ENCODE results near the gene TRIB2. TPM values are rescaled to one million over a fixed set of nuclear protein-coding genes. Genes with fewer than 3 reads are reported as not detected.

Gene TRIB2
- total RNA-seq, 1 donor from 2014 or later: 68.8 TPM

DNA sequence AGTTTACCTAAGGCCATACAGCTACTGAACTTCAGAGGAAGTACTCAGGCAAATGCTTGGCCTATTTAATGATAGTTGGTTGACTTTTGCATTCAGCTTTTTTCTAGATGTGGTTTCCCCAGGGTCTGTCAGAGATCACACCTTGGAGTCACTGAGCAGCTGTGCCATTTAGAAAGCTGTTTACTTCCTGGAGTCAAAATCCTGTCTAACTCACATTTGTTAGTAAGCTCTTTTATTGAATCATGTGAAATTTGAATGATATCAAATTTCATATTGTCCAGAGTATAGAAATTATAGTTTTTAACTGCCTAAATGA is 7.6 kb upstream of the TRIB2 start:
- Histone ChIP-seq H3K27me3 (no peaks in the 10 kb centered on the region), H3F3A (ENCODE audit: low read depth) (no peaks in the 10 kb centered on the region), H3K4me1 (no peaks in the 10 kb centered on the region), H3K4me2 (no peak overlapping the region), H3K4me3 (no peak overlapping the region), H4K20me1 (ENCODE audit: low read depth) (no peaks in the 10 kb centered on the region), H2AFZ (replicated peaks) (no peak overlapping the region), H3K36me3 (no peaks in the 10 kb centered on the region), H3K27ac (no peak overlapping the region), H3K9ac (no peak overlapping the region), H3K79me2 (ENCODE audit: low read depth) (no peaks in the 10 kb centered on the region), H3K9me3 (ENCODE audit: low read depth) (no peaks in the 10 kb centered on the region)
- H3K9me3 Mint-ChIP-seq: no peaks in the 10 kb centered on the region
- TF ChIP-seq EZH2phosphoT487 (IDR thresholded peaks at IDR 0.05): no peak
- H3K4me1 Mint-ChIP-seq: peaks cover 3% of the 10 kb centered on the region
- peaks cover 1% of the 10 kb centered on the region for H3K36me3 Mint-ChIP-seq
- no peak for DNase-seq (ENCODE audit: low spot score)
- no peak overlapping the region for H3K4me3 Mint-ChIP-seq
- no peaks in the 10 kb centered on the region for H3K27me3 Mint-ChIP-seq (ENCODE audit: insufficient read depth, low read depth)
- no peak overlapping the region for H3K27ac Mint-ChIP-seq

DNA sequence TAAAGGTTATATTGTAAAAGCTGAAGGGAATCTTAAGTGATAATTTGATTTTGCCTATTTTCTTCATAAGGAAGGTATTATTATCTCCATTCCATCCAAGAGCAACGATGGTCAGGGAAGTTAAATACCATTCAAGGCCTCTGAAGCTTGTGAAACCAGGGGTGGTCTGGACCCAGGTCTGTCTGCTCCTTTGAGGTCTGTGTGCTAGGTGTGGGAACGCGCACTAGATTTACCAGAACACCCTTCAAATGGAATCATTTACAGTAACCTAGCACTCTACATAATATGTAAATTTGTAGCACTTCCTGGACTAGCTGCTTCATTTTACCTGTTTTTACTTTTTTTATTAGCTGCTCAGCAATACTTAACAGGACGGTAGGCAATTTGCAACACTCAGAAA is 6.4 kb upstream of the TRIB2 start:
- Histone ChIP-seq H3K4me2 (no peak overlapping the region), H3K79me2 (ENCODE audit: low read depth) (no peaks in the 10 kb centered on the region), H3K9ac (no peak overlapping the region), H3K27ac (no peak overlapping the region), H3F3A (ENCODE audit: low read depth) (no peaks in the 10 kb centered on the region), H3K9me3 (ENCODE audit: low read depth) (no peaks in the 10 kb centered on the region), H3K36me3 (no peaks in the 10 kb centered on the region), H3K4me1 (no peaks in the 10 kb centered on the region), H4K20me1 (ENCODE audit: low read depth) (no peaks in the 10 kb centered on the region), H3K27me3 (no peaks in the 10 kb centered on the region), H2AFZ (replicated peaks) (no peak overlapping the region), H3K4me3 (no peak overlapping the region)
- Mint-ChIP-seq H3K27me3 (ENCODE audit: insufficient read depth, low read depth) (no peaks in the 10 kb centered on the region), H3K36me3 (peaks cover 1% of the 10 kb centered on the region), H3K9me3 (no peaks in the 10 kb centered on the region), H3K4me1 (peaks cover 6% of the 10 kb centered on the region), H3K27ac (no peak overlapping the region), H3K4me3 (no peak overlapping the region)
- no peak for DNase-seq (ENCODE audit: low spot score)
- TF ChIP-seq, protein P1, sequence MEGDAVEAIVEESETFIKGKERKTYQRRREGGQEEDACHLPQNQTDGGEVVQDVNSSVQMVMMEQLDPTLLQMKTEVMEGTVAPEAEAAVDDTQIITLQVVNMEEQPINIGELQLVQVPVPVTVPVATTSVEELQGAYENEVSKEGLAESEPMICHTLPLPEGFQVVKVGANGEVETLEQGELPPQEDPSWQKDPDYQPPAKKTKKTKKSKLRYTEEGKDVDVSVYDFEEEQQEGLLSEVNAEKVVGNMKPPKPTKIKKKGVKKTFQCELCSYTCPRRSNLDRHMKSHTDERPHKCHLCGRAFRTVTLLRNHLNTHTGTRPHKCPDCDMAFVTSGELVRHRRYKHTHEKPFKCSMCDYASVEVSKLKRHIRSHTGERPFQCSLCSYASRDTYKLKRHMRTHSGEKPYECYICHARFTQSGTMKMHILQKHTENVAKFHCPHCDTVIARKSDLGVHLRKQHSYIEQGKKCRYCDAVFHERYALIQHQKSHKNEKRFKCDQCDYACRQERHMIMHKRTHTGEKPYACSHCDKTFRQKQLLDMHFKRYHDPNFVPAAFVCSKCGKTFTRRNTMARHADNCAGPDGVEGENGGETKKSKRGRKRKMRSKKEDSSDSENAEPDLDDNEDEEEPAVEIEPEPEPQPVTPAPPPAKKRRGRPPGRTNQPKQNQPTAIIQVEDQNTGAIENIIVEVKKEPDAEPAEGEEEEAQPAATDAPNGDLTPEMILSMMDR (IDR thresholded peaks at IDR 0.05): no peak
- TF ChIP-seq EZH2 (IDR thresholded peaks at IDR 0.05) (no peak), EZH2phosphoT487 (IDR thresholded peaks at IDR 0.05) (no peak)

DNA sequence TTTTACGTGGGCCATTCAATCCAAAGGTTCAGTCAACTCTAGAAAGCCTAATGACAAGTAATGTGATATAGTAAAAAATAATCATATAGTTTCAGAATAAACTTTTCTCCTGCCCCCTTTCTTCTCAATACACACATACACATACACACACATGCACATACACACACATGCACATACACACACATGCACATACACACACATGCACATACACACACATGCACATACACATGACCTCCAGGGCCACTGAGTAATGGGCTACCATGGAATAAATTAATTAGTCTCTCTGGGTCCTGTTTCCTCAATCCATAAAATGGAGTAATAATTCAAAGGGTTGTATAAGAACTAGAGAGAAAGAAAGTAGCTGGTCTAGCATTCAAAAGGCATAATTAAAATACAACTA is 5.4 kb upstream of the TRIB2 start:
- H3K4me3 Mint-ChIP-seq: no peak overlapping the region
- peaks cover 15% of the 10 kb centered on the region for H3K4me1 Mint-ChIP-seq
- Histone ChIP-seq H3K79me2 (ENCODE audit: low read depth) (no peaks in the 10 kb centered on the region), H3K27ac (no peak overlapping the region), H4K20me1 (ENCODE audit: low read depth) (no peaks in the 10 kb centered on the region), H3F3A (ENCODE audit: low read depth) (peaks cover 4% of the 10 kb centered on the region), H3K4me3 (no peak overlapping the region), H3K4me1 (no peaks in the 10 kb centered on the region), H3K36me3 (no peaks in the 10 kb centered on the region), H2AFZ (replicated peaks) (no peak overlapping the region), H3K4me2 (no peak overlapping the region), H3K9ac (no peak overlapping the region), H3K27me3 (no peaks in the 10 kb centered on the region), H3K9me3 (ENCODE audit: low read depth) (no peaks in the 10 kb centered on the region)
- no peak overlapping the region for H3K27ac Mint-ChIP-seq
- H3K9me3 Mint-ChIP-seq: no peaks in the 10 kb centered on the region
- H3K36me3 Mint-ChIP-seq: peaks cover 1% of the 10 kb centered on the region
- H3K27me3 Mint-ChIP-seq (ENCODE audit: insufficient read depth, low read depth): no peaks in the 10 kb centered on the region
- no peak for TF ChIP-seq EZH2 (IDR thresholded peaks at IDR 0.05)
- no peak for TF ChIP-seq EZH2phosphoT487 (IDR thresholded peaks at IDR 0.05)
- TF ChIP-seq, protein P1 (IDR thresholded peaks at IDR 0.05): no peak
- no peak for DNase-seq (ENCODE audit: low spot score)

DNA sequence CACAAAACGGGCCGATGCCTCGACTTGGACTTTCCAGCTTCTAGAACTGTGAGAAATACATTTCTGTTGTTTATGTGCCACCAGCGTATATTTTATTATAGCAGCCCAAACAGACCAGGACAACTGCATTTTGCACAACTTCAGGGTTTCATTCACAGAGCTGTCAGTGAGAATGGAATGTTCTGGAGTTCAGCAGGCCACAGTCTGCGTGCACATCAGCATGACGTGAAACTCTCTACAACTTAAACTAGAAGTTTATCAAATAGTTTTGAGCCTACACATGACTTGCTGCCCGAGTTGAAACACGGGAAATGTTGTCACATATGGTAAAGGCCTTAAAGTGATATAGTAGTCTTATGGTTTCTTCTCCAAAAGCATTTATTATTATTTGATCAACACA is 3.9 kb upstream of the TRIB2 start:
- no peak for DNase-seq (ENCODE audit: low spot score)
- Histone ChIP-seq H3K4me1 (no peaks in the 10 kb centered on the region), H3K79me2 (ENCODE audit: low read depth) (peaks cover 3% of the 10 kb centered on the region), H3K4me3 (no peak overlapping the region), H4K20me1 (ENCODE audit: low read depth) (no peaks in the 10 kb centered on the region), H3K27me3 (no peaks in the 10 kb centered on the region), H3K9me3 (ENCODE audit: low read depth) (no peaks in the 10 kb centered on the region), H3K4me2 (no peak overlapping the region), H3K36me3 (no peaks in the 10 kb centered on the region), H2AFZ (replicated peaks) (no peak overlapping the region), H3K27ac (no peak overlapping the region), H3F3A (ENCODE audit: low read depth) (peaks cover 13% of the 10 kb centered on the region), H3K9ac (no peak overlapping the region)
- Mint-ChIP-seq H3K9me3 (no peaks in the 10 kb centered on the region), H3K36me3 (peaks cover 1% of the 10 kb centered on the region), H3K4me1 (peaks cover 15% of the 10 kb centered on the region), H3K27me3 (ENCODE audit: insufficient read depth, low read depth) (no peaks in the 10 kb centered on the region), H3K27ac (no peak overlapping the region), H3K4me3 (no peak overlapping the region)
- TF ChIP-seq, protein P1 (IDR thresholded peaks at IDR 0.05): no peak
- TF ChIP-seq EZH2phosphoT487 (IDR thresholded peaks at IDR 0.05) (no peak), EZH2 (IDR thresholded peaks at IDR 0.05) (no peak)
